Spleen (tissue), 11 donors: ENCODE data around the gene ATAD3B. TPM values are rescaled to one million over a fixed set of nuclear protein-coding genes. Genes with fewer than 3 reads are reported as not detected.

Source experiments
- DNase-seq: peaks from one replicate; pipeline ENCODE4 v3.0.0-alpha.2; 2020
- H3K27ac ChIP-seq, 8 donors: fragments of 200-600 bp; sonication (generic) in 7 of 8; 1 replicate in 4 of 8; 2 replicates in 4 of 8; pipeline versions ENCODE4 v1.5.0 to v1.8.0; 2016 to 2021; ENCODE audit warnings: inconsistent platforms in 4 of 8, mild to moderate bottlenecking in 4 of 8, moderate library complexity in 1 of 8
- H3K27me3 ChIP-seq, 7 donors: fragments of 200-600 bp; sonication (generic) in 6 of 7; replicated peaks in 1 of 7; 1 replicate in 4 of 7; 2 replicates in 3 of 7; pipeline versions ENCODE4 v1.5.0 to v1.8.0; 2016 to 2021; ENCODE audit warnings: inconsistent platforms in 3 of 7, mild to moderate bottlenecking in 1 of 7
- H3K36me3 ChIP-seq, 6 donors: fragments of 200-600 bp; sonication (generic) in 5 of 6; 1 replicate in 4 of 6; 2 replicates in 2 of 6; pipeline versions ENCODE4 v1.5.0 to v1.8.0; 2016 to 2021; ENCODE audit warnings: inconsistent platforms in 2 of 6
- H3K4me1 ChIP-seq, 6 donors: fragments of 200-600 bp; sonication (generic) in 5 of 6; 1 replicate in 3 of 6; 2 replicates in 3 of 6; pipeline versions ENCODE4 v1.5.0 to v1.8.0; 2016 to 2021; ENCODE audit warnings: inconsistent platforms in 3 of 6
- H3K4me3 ChIP-seq, 8 donors: fragments of 200-600 bp; sonication (generic) in 7 of 8; 1 replicate in 4 of 8; 2 replicates in 4 of 8; pipeline versions ENCODE4 v1.5.0 to v1.8.0; 2016 to 2021; ENCODE audit warnings: inconsistent platforms in 4 of 8, mild to moderate bottlenecking in 4 of 8, moderate library complexity in 2 of 8
- H3K9me3 ChIP-seq, 8 donors: fragments of 200-600 bp; sonication (generic) in 7 of 8; 1 replicate in 4 of 8; 2 replicates in 4 of 8; pipeline versions ENCODE4 v1.5.0 to v1.8.0; 2016 to 2021; ENCODE audit warnings: inconsistent platforms in 4 of 8
- CTCF ChIP-seq, 11 experiments: fragments of 200-600 bp in 7 of 11; fragments of 450-650 bp in 4 of 11; sonication (generic) in 4 of 11; IDR thresholded peaks in 8 of 11; conservative IDR thresholded peaks in 3 of 11; 1 replicate in 7 of 11; 2 replicates in 4 of 11; pipeline versions ENCODE4 v1.4.0 to v1.8.0; 2016 to 2021; ENCODE audit warnings: antibody characterized with exemption in 11 of 11, inconsistent platforms in 4 of 11, mild to moderate bottlenecking in 1 of 11
- POLR2A ChIP-seq, 3 donors: fragments of 450-650 bp; IDR thresholded peaks; one replicate each; pipeline ENCODE4 v1.5.1; 2017; ENCODE audit warnings: antibody characterized with exemption in 3 of 3, mild to moderate bottlenecking in 1 of 3
- POLR2AphosphoS5 ChIP-seq, 3 donors: sonication (generic); formaldehyde crosslinking; IDR thresholded peaks; one replicate each; pipeline ENCODE4 v1.5.1; 2017; ENCODE audit warnings: antibody characterized with exemption in 3 of 3
- WGBS, 5 donors: extraction: QIAGEN DNeasy Blood & Tissue Kit in 3 of 5; methylation state at CpG; one replicate each; pipeline versions ENCODE4 v1.1.5 to v1.1.7; 2013 to 2018; 5-methylcytosine and 5-hydroxymethylcytosine counted together
- intact Hi-C: fragments of 100-400 bp; cut with DNase I; formaldehyde crosslinking; loops from one replicate; pipeline ENCODE4 v1.15.0; 2023; ENCODE audit warnings: low total_unique reads
- polyA plus RNA-seq, 3 donors: library from polyadenylated mRNA; stranded (reverse); fragments of 200-250 nt; gene quantifications; one replicate each; pipeline ENCODE4 v1.2.1, GENCODE V29; 2013
- total RNA-seq, 7 donors: library from RNA; depleted of rRNA in 3 of 7; stranded (reverse); fragments of >200 nt in 3 of 7; fragmentation: NEBNext Ultra II Directional in 4 of 7; extraction: Animal tissue kit (Norgen Biotek cat#: 25700) in 4 of 7; gene quantifications; one replicate each; pipeline versions ENCODE4 v1.1.0 to v1.2.1, GENCODE V29; 2016 to 2021
- donor health status: healthy with polysubstance abuse.
- donor health status: DM: no; HTN: no; CAD: no; lungs with moderate emphysema.
- donor health status: DM: no; HTN: no; CAD: no.
- donor health status: Bipolar disorder and iron deficiency.
- donor health status: healthy.
- donor health status: DM: no; HTN: no; CAD: no.
- donor health status: DM: yes; HTN: yes; CAD: no.

Gene ATAD3B
- total and polyA plus RNA-seq, 10 donors, result 11.5 to 62.3 (median 26.3) TPM

GRCh38 chr1:1423245-1423597 is 48.3 kb upstream of the ATAD3B start:
- Histone ChIP-seq H3K27ac (no peak overlapping the region), H3K27me3 (peaks cover 0 to 83% (median 30%) of the 10 kb centered on the region in 7 donors), H3K36me3 (no peaks in the 10 kb centered on the region), H3K4me3 (no peak overlapping the region), H3K4me1 (peaks cover 0 to 29% (median 6%) of the 10 kb centered on the region in 6 donors), H3K9me3 (no peaks in the 10 kb centered on the region)
- intact Hi-C loops, result no loop called here
- WGBS, 5 donors, result 75 to 92% (median 88%) methylated on average over 7 of the region's 7 CpGs
- DNase-seq, result no peak
- no peak for TF ChIP-seq POLR2A (IDR thresholded peaks at IDR 0.05)
- TF ChIP-seq CTCF (IDR thresholded peaks at IDR 0.05 in 8 of 11, conservative IDR thresholded peaks at IDR 0.05 in 3 of 11), result no peak
- no peak for TF ChIP-seq POLR2AphosphoS5 (IDR thresholded peaks at IDR 0.05)

- no peaks in the 10 kb centered on the region for H3K9me3 ChIP-seq
- TF ChIP-seq POLR2AphosphoS5 (IDR thresholded peaks at IDR 0.05) (peak in 1 of 3 donors; percentile 32), CTCF (IDR thresholded peaks at IDR 0.05 in 8 of 11, conservative IDR thresholded peaks at IDR 0.05 in 3 of 11) (no peak), POLR2A (IDR thresholded peaks at IDR 0.05) (no peak)
- H3K36me3 ChIP-seq, result no peaks in the 10 kb centered on the region
- WGBS, 5 donors, result 80 to 90% (median 87%) methylated on average over 15 of the region's 15 CpGs
- H3K4me1 ChIP-seq, result peaks cover 0 to 32% (median 11%) of the 10 kb centered on the region in 6 donors
- H3K4me3 ChIP-seq, result no peak overlapping the region
- H3K27ac ChIP-seq, result no peak overlapping the region
- DNase-seq, result peak; percentile 41
- intact Hi-C loops, result no loop called here
- H3K27me3 ChIP-seq, result peaks cover 0 to 93% (median 30%) of the 10 kb centered on the region in 7 donors
Measured at GRCh38 chr1:1424707-1425106, 46.9 kb upstream of the ATAD3B start.

GRCh38 chr1:1425426-1425752 is 46.2 kb upstream of the ATAD3B start:
- intact Hi-C loops, result no loop called here
- Histone ChIP-seq H3K27me3 (peaks cover 0 to 94% (median 28%) of the 10 kb centered on the region in 7 donors), H3K27ac (no peak overlapping the region), H3K36me3 (no peaks in the 10 kb centered on the region), H3K9me3 (no peaks in the 10 kb centered on the region), H3K4me3 (no peak overlapping the region), H3K4me1 (peaks cover 0 to 36% (median 17%) of the 10 kb centered on the region in 6 donors)
- no peak for TF ChIP-seq POLR2A (IDR thresholded peaks at IDR 0.05)
- TF ChIP-seq CTCF (IDR thresholded peaks at IDR 0.05 in 8 of 11, conservative IDR thresholded peaks at IDR 0.05 in 3 of 11), result no peak
- no peak for TF ChIP-seq POLR2AphosphoS5 (IDR thresholded peaks at IDR 0.05)
- WGBS, 5 donors, result 76 to 92% (median 86%) methylated on average over 8 to 12 of the region's 12 CpGs
- DNase-seq, result peak; percentile 43

- H3K4me1 ChIP-seq, result peaks cover under 1 to 36% (median 18%) of the 10 kb centered on the region in 6 donors
- no peaks in the 10 kb centered on the region for H3K36me3 ChIP-seq
- no peak overlapping the region for H3K27ac ChIP-seq
- no peaks in the 10 kb centered on the region for H3K9me3 ChIP-seq
- peaks cover 0 to 94% (median 23%) of the 10 kb centered on the region in 7 donors for H3K27me3 ChIP-seq
- no peak overlapping the region for H3K4me3 ChIP-seq
- TF ChIP-seq CTCF (IDR thresholded peaks at IDR 0.05 in 8 of 11, conservative IDR thresholded peaks at IDR 0.05 in 3 of 11) (no peak), POLR2A (IDR thresholded peaks at IDR 0.05) (no peak), POLR2AphosphoS5 (IDR thresholded peaks at IDR 0.05) (no peak)
- intact Hi-C loops, result no loop called here
- 40 to 56% (median 53%) methylated on average over 12 to 33 of the region's 33 CpGs for WGBS, 5 donors
- DNase-seq, result peak; percentile 65
Measured at GRCh38 chr1:1425753-1426495, 45.6 kb upstream of the ATAD3B start.
